ENCODE data around the gene NSRP1.
"Not testable (repeated sequence)": the region's sequence is repeated elsewhere in the genome, so short reads cannot be mapped to it uniquely, and the experiment has no call there.

NSRP1 gene

GRCh38 chr17:30130121-30130520, 13.5 kb downstream of the NSRP1 start:
- DNase-seq: no peak

- no peak for DNase-seq
Measured at GRCh38 chr17:30132615-30133014, 16.0 kb downstream of the NSRP1 start.

GRCh38 chr17:30133197-30133596, 16.6 kb downstream of the NSRP1 start:
- DNase-seq: no peak

- DNase-seq: no peak
Measured at GRCh38 chr17:30134551-30134950, 17.9 kb downstream of the NSRP1 start.

- peak; percentile 14 for DNase-seq
Measured at GRCh38 chr17:30137158-30137557, 20.5 kb downstream of the NSRP1 start.

- DNase-seq: not testable (repeated sequence)
Measured at GRCh38 chr17:30147860-30148259, 31.2 kb downstream of the NSRP1 start.

- no peak for DNase-seq
Measured at GRCh38 chr17:30148376-30148775, 31.8 kb downstream of the NSRP1 start.

- no peak for DNase-seq
Measured at GRCh38 chr17:30151471-30151870, 34.9 kb downstream of the NSRP1 start.

GRCh38 chr17:30153463-30153862, 36.8 kb downstream of the NSRP1 start:
- DNase-seq: no peak

- no peak for DNase-seq
Measured at GRCh38 chr17:30155389-30155788, 38.8 kb downstream of the NSRP1 start.

GRCh38 chr17:30158896-30159625, 42.4 kb downstream of the NSRP1 start:
- DNase-seq: no peak

GRCh38 chr17:30160419-30161172, 44.0 kb downstream of the NSRP1 start:
- DNase-seq: no peak

GRCh38 chr17:30161601-30162000, 45.0 kb downstream of the NSRP1 start:
- no peak for DNase-seq

GRCh38 chr17:30164531-30164930, 47.9 kb downstream of the NSRP1 start:
- DNase-seq: no peak

GRCh38 chr17:30165147-30165546, 48.5 kb downstream of the NSRP1 start:
- DNase-seq: no peak

GRCh38 chr17:30165960-30166359, 49.3 kb downstream of the NSRP1 start:
- DNase-seq: no peak

- no peak for DNase-seq
Measured at GRCh38 chr17:30170415-30170987, 53.9 kb downstream of the NSRP1 start.

- no peak for DNase-seq
Measured at GRCh38 chr17:30172560-30172959, 55.9 kb downstream of the NSRP1 start.

- no peak for DNase-seq
Measured at GRCh38 chr17:30173649-30174048, 57.0 kb downstream of the NSRP1 start.

- no peak for DNase-seq
Measured at GRCh38 chr17:30174556-30174955, 57.9 kb downstream of the NSRP1 start.

- no peak for DNase-seq
Measured at GRCh38 chr17:30176855-30177254, 60.2 kb downstream of the NSRP1 start.

- DNase-seq: no peak
Measured at GRCh38 chr17:30186761-30187160, 70.1 kb downstream of the NSRP1 start.

- DNase-seq: no peak
Measured at GRCh38 chr17:30187573-30187972, 71.0 kb downstream of the NSRP1 start.

Data from hematopoietic multipotent progenitor cell treated with erythropoietin and hydrocortisone succinate and interleukin-3 and kit ligand, for 4 days (in vitro differentiated cells).